HEK293T (cell line): ENCODE measurements around the gene RALGPS2.
A peak's percentile ranks its signal among the peaks of the same experiment; 100 is the strongest.

Experiments
- CTCF ChIA-PET: fragments of 350-600 bp; formaldehyde crosslinking; extraction: SDS; loops from one replicate; lab custom pipeline; 2021; ENCODE audit warnings: antibody characterized with exemption, inconsistent platforms; lab: Yijun Ruan, JAX
- POLR2A ChIA-PET: fragments of 350-600 bp; formaldehyde crosslinking; extraction: SDS; loops from one replicate; lab custom pipeline; 2020; ENCODE audit warnings: antibody characterized with exemption, inconsistent platforms; lab: Yijun Ruan, JAX
- DNase-seq: peaks from one replicate; pipeline ENCODE4 v3.0.0; 2012; ENCODE audit warnings: mixed read lengths; ENCODE audit errors: extremely low spot score
- ARNT ChIP-seq: fragments of 450-650 bp; IDR thresholded peaks from 2 replicates; pipeline ENCODE4 v1.6.1; 2017; ENCODE audit warnings: mild to moderate bottlenecking
- BHLHE40 ChIP-seq: fragments of 450-650 bp; IDR thresholded peaks from 2 replicates; pipeline ENCODE4 v1.6.1; 2016; ENCODE audit warnings: mild to moderate bottlenecking, moderate library complexity, borderline replicate concordance
- CTBP1 ChIP-seq: fragments of 450-650 bp; IDR thresholded peaks from 2 replicates; pipeline ENCODE4 v1.6.1; 2016; ENCODE audit warnings: borderline replicate concordance
- ELF4 ChIP-seq: fragments of 450-650 bp; IDR thresholded peaks from 2 replicates; pipeline ENCODE4 v1.6.1; 2017; ENCODE audit warnings: antibody characterized with exemption
- FOXA1 ChIP-seq: fragments of 450-650 bp; IDR thresholded peaks from 2 replicates; pipeline ENCODE4 v1.6.1; 2016; ENCODE audit warnings: mild to moderate bottlenecking
- FOXK2 ChIP-seq: fragments of 450-650 bp; IDR thresholded peaks from 2 replicates; pipeline ENCODE4 v1.6.1; 2016; ENCODE audit warnings: mild to moderate bottlenecking
- FOXM1 ChIP-seq: fragments of 450-650 bp; IDR thresholded peaks from 2 replicates; pipeline ENCODE4 v1.6.1; 2017; ENCODE audit warnings: mild to moderate bottlenecking, borderline replicate concordance
- HDGF ChIP-seq: fragments of 450-650 bp; IDR thresholded peaks from 2 replicates; pipeline ENCODE4 v1.6.1; 2017; ENCODE audit warnings: antibody characterized with exemption, borderline replicate concordance
- L3MBTL2 ChIP-seq: fragments of 450-650 bp; conservative IDR thresholded peaks from 2 replicates; pipeline ENCODE4 v1.6.1; 2016; ENCODE audit warnings: mild to moderate bottlenecking
- LEF1 ChIP-seq: fragments of 450-650 bp; IDR thresholded peaks from 2 replicates; pipeline ENCODE4 v1.6.1; 2017; ENCODE audit warnings: mild to moderate bottlenecking, borderline replicate concordance
- NFRKB ChIP-seq: fragments of 450-650 bp; IDR thresholded peaks from 2 replicates; pipeline ENCODE4 v1.6.1; 2016; ENCODE audit warnings: mild to moderate bottlenecking, moderate library complexity
- SP1 ChIP-seq: fragments of 450-650 bp; IDR thresholded peaks from 2 replicates; pipeline ENCODE4 v1.6.1; 2017
- SUZ12 ChIP-seq: fragments of 450-650 bp; IDR thresholded peaks from 2 replicates; pipeline ENCODE4 v1.6.1; 2016; ENCODE audit warnings: mild to moderate bottlenecking
- TARDBP ChIP-seq: fragments of 450-650 bp; IDR thresholded peaks from 2 replicates; pipeline ENCODE4 v1.6.1; 2016
- ZNF384 ChIP-seq: fragments of 450-650 bp; IDR thresholded peaks from 2 replicates; pipeline ENCODE4 v1.6.1; 2016
- TF ChIP-seq, protein P1 (sequence below): fragments of 450-650 bp; IDR thresholded peaks from 2 replicates; pipeline ENCODE4 v1.6.1; 2016

The RALGPS2 gene, protein sequence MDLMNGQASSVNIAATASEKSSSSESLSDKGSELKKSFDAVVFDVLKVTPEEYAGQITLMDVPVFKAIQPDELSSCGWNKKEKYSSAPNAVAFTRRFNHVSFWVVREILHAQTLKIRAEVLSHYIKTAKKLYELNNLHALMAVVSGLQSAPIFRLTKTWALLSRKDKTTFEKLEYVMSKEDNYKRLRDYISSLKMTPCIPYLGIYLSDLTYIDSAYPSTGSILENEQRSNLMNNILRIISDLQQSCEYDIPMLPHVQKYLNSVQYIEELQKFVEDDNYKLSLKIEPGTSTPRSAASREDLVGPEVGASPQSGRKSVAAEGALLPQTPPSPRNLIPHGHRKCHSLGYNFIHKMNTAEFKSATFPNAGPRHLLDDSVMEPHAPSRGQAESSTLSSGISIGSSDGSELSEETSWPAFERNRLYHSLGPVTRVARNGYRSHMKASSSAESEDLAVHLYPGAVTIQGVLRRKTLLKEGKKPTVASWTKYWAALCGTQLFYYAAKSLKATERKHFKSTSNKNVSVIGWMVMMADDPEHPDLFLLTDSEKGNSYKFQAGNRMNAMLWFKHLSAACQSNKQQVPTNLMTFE

DNA sequence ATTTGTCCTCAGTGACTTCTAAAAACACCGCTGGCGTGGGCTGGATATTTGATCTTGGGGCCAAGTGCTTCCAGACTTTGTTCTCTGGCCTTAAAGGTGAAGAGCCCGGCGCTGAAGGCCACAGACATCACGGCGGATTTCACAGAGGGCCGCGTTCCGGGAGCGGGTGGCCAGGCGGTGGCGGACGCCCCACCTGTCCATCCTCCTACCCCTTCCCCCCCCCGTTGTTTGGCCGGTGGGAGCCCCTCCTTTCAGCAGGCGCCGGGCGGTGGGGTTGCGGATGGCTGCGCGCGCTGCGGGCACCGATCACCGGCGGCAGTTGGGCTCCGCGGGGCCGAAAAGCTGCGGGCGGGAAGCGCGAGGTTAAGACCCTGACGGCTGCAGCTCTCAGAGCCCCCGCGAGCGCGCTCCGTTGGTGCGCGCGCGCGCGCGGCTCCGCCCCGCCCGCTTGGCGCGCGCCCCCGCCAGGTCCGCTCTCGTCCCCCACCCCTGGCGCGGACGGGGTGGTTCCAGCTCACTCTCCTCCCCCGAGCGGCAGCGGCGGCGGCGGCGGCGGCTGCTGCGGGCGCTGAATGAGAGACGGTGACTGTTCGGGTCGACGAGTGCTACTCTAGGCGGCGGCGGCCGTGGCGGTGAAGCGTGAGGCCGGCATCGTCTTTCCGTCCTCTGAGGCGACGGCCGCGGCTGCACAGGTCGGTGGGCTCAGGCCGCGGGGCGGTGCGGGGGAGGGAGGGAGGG, at the start of gene RALGPS2:
Gene RALGPS2, plus strand, starts transcription at position 517 of the 738 bp plus-strand sequence. CDS start 51,521 bp downstream, outside the sequence.
- peak; percentile 85 for DNase-seq
- CTCF ChIA-PET: no interaction called here
- TF ChIP-seq ZNF384 (no peak), L3MBTL2 (peak; percentile 89)
- POLR2A ChIA-PET: interaction anchor here (0.8 to 1.1 kb wide), 3 partner anchors 20 to 25 kb away, joined by 3 read pairs; no protein-coding TSS in a partner anchor

DNA sequence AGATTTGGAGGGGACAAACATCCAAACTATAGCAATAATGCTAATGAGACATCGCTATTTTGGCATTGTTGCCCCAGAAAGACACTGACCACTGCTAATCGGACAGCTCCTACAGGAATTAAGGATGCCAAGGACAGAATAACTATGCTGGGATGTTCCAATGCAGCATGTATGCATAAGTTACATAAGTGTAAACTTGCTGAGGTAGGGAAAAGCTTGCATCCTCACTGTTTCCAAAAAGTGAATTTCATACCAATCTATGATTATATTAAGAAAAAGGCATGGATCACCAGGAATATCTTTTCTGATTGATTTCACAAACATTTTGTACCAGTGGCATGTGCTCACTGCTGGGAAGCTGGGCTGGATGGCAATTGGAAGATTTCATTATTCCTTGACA, 45.8 kb upstream of the RALGPS2 start:
- no peak for DNase-seq
- ChIA-PET POLR2A (no interaction called here), CTCF (no interaction called here)

DNA sequence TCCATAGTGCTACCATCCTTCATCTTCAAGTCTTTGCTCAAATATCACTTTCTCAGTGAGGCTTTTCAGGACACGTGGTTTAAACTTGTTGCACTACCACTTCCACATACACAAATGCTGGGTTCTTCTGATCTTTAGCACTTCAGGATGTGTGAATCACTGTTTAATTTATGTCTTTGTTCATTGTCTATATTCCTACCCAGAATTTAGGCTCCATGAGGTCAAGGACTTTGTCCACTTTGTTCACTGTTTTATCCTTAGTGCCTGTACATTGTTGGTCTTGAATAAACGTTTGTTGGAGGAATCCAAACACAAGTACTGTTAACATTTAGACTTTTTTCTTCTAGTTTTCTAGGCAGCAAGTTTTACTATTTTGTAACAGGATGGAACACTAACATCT, 42.6 kb upstream of the RALGPS2 start:
- POLR2A ChIA-PET: no interaction called here
- TF ChIP-seq FOXM1: no peak
- no peak for TF ChIP-seq SUZ12
- TF ChIP-seq SP1: no peak
- no peak for TF ChIP-seq FOXK2
- TF ChIP-seq HDGF: no peak
- no peak for TF ChIP-seq TARDBP
- TF ChIP-seq, protein P1, sequence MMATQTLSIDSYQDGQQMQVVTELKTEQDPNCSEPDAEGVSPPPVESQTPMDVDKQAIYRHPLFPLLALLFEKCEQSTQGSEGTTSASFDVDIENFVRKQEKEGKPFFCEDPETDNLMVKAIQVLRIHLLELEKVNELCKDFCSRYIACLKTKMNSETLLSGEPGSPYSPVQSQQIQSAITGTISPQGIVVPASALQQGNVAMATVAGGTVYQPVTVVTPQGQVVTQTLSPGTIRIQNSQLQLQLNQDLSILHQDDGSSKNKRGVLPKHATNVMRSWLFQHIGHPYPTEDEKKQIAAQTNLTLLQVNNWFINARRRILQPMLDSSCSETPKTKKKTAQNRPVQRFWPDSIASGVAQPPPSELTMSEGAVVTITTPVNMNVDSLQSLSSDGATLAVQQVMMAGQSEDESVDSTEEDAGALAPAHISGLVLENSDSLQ: no peak
- no peak for TF ChIP-seq ARNT
- TF ChIP-seq L3MBTL2: no peak
- CTCF ChIA-PET: no interaction called here
- no peak for DNase-seq

More for the DNA sequence above, 45.8 kb upstream of the RALGPS2 start:
- no peak for TF ChIP-seq L3MBTL2
- no peak for TF ChIP-seq CTBP1
- TF ChIP-seq FOXM1: no peak
- no peak for TF ChIP-seq ARNT
- no peak for TF ChIP-seq SP1
- no peak for TF ChIP-seq FOXA1
- no peak for TF ChIP-seq HDGF
- no peak for TF ChIP-seq FOXK2
- no peak for TF ChIP-seq SUZ12
- TF ChIP-seq, protein P1: no peak
- TF ChIP-seq TARDBP: no peak
- no peak for TF ChIP-seq ELF4
- no peak for TF ChIP-seq BHLHE40
- no peak for TF ChIP-seq ZNF384
- no peak for TF ChIP-seq LEF1
- TF ChIP-seq NFRKB: no peak

DNA sequence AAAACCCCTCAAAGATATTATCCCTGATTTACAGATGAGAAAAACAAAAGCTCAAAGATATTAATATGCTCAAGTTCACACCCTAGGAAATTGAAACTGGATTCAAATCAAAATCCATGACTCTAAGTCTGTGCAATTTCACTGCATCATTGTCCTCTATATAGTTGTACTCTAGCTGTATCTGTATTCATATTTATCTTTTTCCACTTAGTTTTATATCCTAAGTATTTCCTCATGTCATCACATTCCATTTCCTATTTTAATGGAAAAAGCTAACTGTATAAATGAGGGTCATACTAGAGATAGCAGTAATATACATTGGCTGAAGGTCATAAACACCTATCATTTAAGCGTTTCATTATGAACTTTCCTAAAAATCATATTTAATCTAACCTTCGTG, 42.2 kb upstream of the RALGPS2 start:
- no peak for TF ChIP-seq BHLHE40
- no peak for TF ChIP-seq HDGF
- TF ChIP-seq SP1: no peak
- TF ChIP-seq L3MBTL2: no peak
- CTCF ChIA-PET: interaction anchor here (1.1 kb wide), 1 partner anchor 79 kb away, joined by 4 read pairs; no protein-coding TSS in a partner anchor

DNA sequence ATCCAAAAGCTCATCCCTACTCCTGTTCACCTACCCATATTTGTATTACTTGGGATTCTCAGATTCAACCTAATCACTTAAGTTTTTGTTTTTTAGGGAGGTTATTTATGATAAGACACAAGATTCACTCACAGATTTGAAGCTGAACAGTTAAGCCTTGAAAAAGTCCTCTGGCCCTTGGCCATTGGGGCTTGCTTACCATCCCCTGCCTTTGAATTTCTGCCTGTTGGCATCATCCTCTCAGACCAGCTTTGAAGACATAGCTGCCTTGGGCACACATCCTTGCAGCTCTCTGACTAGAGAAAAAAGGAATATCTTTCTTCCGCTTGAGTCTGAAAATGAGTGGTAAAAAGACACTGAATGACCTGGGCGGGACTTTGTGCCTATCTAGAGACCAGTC, 41.8 kb upstream of the RALGPS2 start:
- TF ChIP-seq CTBP1 (no peak), SUZ12 (no peak), FOXK2 (no peak), FOXM1 (no peak), HDGF (no peak), ZNF384 (no peak), LEF1 (no peak)
- TF ChIP-seq, protein P1: no peak
- ChIA-PET CTCF (interaction anchor here (1.1 kb wide), 1 partner anchor 79 kb away, joined by 4 read pairs; no protein-coding TSS in a partner anchor), POLR2A (no interaction called here)
- no peak for DNase-seq

More for the DNA sequence above, 42.2 kb upstream of the RALGPS2 start:
- POLR2A ChIA-PET: no interaction called here
- no peak for DNase-seq

DNA sequence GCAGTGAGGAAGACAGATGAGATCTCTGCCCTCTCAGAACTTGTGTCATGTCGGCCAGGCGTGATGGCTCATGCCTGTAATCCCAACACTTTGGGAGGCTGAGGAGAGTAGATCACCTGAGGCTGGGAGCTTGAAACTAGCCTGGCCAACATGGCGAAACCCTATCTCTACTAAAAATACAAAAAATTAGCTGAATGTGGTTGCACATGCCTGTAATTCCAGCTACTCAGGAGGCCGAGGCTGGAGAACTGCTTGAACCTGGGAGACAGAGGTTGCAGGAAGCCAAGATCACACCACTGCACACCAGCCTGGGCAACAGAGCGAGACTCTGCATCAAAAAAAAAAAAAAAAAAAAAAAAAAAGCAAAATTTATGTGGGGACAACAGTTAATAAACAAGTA, 40.9 kb upstream of the RALGPS2 start:
- TF ChIP-seq CTBP1: no peak
- TF ChIP-seq SP1: no peak
- CTCF ChIA-PET: no interaction called here
- POLR2A ChIA-PET: no interaction called here
- DNase-seq: no peak
